Coronary artery (tissue), 2 donors: ENCODE results near the gene DIP2C.

Source experiments
- DNase-seq: peaks from one replicate; pipeline ENCODE4 v3.0.0-alpha.2; 2017; ENCODE audit warnings: low spot score
- H3K27ac ChIP-seq, 2 donors: fragments of 200-600 bp; sonication (generic); one replicate each; pipeline ENCODE4 v1.5.1; 2016 to 2019
- H3K4me3 ChIP-seq: fragments of 200-600 bp; sonication (generic); 2 replicates; pipeline ENCODE4 v1.5.1; 2016; ENCODE audit warnings: mild to moderate bottlenecking, moderate library complexity
- TF ChIP-seq, protein P1 (sequence below): fragments of 200-600 bp; sonication (generic); IDR thresholded peaks from one replicate; pipeline ENCODE4 v1.5.1; 2019; ENCODE audit warnings: antibody characterized with exemption

Gene DIP2C

DNA sequence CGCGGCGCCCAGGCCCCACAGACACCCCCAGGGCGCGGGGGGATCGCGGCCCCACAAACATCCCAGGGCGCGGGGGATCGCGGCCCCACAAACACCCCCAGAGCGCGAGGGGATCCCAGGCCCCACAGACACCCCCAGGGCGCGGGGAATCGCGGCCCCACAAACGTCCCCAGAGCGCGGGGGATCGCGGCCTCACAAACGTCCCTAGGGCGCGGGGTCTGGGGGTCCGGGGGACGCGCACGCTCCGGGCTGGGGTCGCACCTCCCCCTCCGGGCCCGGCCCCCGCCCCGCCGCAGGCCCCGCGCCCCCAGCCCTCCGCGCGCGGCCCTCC lies 382 bp downstream of the DIP2C start:
- Histone ChIP-seq H3K4me3 (peak overlapping the region; percentile 92), H3K27ac (peak overlapping the region; percentile 80 to 89)
- TF ChIP-seq, protein P1, sequence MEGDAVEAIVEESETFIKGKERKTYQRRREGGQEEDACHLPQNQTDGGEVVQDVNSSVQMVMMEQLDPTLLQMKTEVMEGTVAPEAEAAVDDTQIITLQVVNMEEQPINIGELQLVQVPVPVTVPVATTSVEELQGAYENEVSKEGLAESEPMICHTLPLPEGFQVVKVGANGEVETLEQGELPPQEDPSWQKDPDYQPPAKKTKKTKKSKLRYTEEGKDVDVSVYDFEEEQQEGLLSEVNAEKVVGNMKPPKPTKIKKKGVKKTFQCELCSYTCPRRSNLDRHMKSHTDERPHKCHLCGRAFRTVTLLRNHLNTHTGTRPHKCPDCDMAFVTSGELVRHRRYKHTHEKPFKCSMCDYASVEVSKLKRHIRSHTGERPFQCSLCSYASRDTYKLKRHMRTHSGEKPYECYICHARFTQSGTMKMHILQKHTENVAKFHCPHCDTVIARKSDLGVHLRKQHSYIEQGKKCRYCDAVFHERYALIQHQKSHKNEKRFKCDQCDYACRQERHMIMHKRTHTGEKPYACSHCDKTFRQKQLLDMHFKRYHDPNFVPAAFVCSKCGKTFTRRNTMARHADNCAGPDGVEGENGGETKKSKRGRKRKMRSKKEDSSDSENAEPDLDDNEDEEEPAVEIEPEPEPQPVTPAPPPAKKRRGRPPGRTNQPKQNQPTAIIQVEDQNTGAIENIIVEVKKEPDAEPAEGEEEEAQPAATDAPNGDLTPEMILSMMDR: no peak
- DNase-seq: no peak

DNA sequence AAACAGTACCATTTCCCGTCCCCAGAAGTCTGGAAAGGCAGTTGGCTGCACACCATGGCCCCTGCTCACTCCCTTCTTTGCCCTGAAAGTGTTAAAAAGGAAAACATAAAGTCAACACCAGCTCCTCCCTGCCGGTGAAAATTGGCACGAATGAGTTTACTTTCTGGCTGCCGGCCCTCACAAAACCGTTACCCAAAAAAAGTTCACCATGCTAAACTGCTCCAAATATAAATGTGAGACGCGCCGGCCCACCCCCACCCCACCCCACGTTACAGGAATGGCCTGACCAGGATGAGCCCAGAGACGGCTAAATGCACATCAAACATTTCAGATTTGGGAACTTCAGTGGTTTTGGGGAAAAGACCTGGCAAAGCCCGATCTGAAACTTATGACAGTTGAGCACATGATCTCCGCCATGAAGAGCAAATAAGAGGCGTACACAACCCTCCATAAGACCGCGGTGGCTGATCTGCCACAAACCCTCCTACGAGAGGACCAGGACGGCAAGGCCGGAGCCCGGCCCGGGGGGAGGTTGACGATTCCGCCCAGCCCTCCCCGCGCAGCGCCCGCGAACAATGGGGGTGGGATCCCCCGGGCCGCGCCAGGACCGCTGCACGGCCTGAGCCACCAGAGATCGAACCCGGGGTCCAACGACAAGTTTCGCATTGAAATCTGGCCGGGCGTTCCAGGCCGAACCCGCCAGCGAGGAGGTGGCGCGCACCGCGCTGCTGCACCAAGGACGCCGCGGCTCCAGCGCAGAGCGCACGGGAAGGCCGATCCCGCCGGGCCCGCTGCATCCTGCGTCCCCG lies 952 bp downstream of the DIP2C start:
- DNase-seq: no peak
- TF ChIP-seq, protein P1: no peak
- Histone ChIP-seq H3K4me3 (peak overlapping the region; percentile 92), H3K27ac (peak overlapping the region; percentile 80 to 89)

- Histone ChIP-seq H3K4me3 (peak overlapping the region; percentile 92), H3K27ac (peak overlapping the region in 1 of 2 donors; percentile 23)
- TF ChIP-seq, protein P1: no peak
- no peak for DNase-seq
Observed at GRCh38 chr10:687583-688311, 1.7 kb downstream of the DIP2C start.

DNA sequence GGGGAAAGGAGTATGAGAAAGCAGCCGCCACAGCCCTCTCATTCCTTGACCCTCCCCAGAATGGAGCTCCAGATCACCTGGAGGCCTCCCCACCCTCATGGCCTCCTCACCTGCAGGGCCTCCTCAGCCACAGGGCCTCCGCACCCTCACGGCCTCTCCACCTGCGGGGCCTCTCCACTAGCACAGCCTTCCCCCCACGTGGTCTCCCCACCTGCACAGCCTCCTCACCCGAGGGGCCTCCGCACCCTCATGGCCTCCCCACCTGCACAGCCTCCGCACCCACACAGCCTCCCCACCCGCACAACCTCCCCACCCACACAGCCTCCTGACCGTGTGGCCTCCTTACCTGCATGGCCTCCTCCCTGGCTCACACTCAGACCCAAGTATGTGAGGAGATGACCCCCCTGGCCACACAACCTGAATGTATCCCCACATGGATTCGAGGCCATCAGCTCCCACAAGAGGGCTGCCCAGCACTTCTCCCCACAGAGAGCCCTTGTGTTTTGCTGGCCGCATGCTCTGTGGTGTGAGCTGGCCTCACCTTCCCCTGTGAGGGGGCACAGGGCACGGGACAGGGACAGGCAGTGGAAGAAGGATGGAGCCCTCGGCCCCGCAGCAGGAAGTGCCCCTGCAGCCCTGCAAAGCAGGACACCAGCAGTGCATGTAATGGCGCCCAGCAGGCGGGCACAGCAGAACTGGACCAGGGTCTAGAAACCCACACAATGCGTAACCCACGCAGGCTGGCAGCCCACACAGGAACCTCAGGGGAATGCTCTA lies 3.1 kb downstream of the DIP2C start:
- H3K27ac ChIP-seq: no peak overlapping the region
- DNase-seq: no peak
- no peak overlapping the region for H3K4me3 ChIP-seq
- TF ChIP-seq, protein P1: no peak

DNA sequence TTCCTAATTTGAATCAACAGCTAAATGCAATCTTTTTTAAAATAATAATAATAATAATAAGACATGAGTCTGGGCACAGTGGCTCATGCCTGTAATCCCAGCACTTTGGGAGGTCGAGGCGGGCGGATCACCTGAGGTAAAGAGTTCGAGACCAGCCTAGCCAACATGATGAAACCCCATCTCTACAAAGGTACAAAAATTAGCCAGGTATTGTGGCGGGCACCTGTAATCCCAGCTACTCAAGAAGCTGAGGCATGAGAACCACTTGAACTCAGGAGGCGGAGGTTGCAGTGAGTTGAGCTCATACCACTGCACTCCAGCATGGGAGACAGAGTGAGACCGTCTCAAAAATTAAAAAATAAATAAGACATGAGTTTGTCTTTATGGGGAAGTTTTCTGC lies 3.9 kb downstream of the DIP2C start:
- no peak for DNase-seq
- TF ChIP-seq, protein P1: no peak
- H3K27ac ChIP-seq: no peak overlapping the region
- no peak overlapping the region for H3K4me3 ChIP-seq

GRCh38 chr10:683448-684071 lies 5.9 kb downstream of the DIP2C start:
- DNase-seq: no peak
- H3K4me3 ChIP-seq: peak overlapping the region; percentile 40

More at GRCh38 chr10:683448-684071, 5.9 kb downstream of the DIP2C start:
- TF ChIP-seq, protein P1: no peak
- peak overlapping the region; percentile 3 to 63 for H3K27ac ChIP-seq
